GM12865 (cell line): ENCODE results near the gene STMN3.
"Not testable (repeated sequence)": the region's sequence is repeated elsewhere in the genome, so short reads cannot be mapped to it uniquely, and the experiment has no call there.

Experiments used
- DNase-seq: peaks from one replicate; pipeline ENCODE4 v3.0.0; 2010; ENCODE audit warnings: low read depth
- H3K4me3 ChIP-seq: 2 replicates; pipeline ENCODE4 v1.5.1; 2011; ENCODE audit warnings: mild to moderate bottlenecking, low read depth, low read length, control low read depth
- CTCF ChIP-seq: IDR thresholded peaks from 2 replicates; pipeline ENCODE4 v1.5.1; 2011; ENCODE audit warnings: low read length, control low read depth, low read depth, inconsistent platforms; ENCODE audit not compliant: insufficient read depth; ENCODE audit errors: missing control alignments

STMN3 gene

GRCh38 chr20:63672666-63673065 lies 19.4 kb upstream of the STMN3 start:
- TF ChIP-seq CTCF: no peak
- H3K4me3 ChIP-seq: no peak overlapping the region
- DNase-seq: no peak

- not testable (repeated sequence) for DNase-seq, H3K4me3 ChIP-seq
These were observed 18.5 kb upstream of the STMN3 start for GRCh38 chr20:63671695-63672094.

- no peak for DNase-seq
These were observed 15.1 kb upstream of the STMN3 start for GRCh38 chr20:63668351-63668750.

GRCh38 chr20:63667858-63668257 lies 14.6 kb upstream of the STMN3 start:
- TF ChIP-seq CTCF: no peak
- no peak overlapping the region for H3K4me3 ChIP-seq
- DNase-seq: no peak

More at GRCh38 chr20:63668351-63668750, 15.1 kb upstream of the STMN3 start:
- TF ChIP-seq CTCF: no peak
- H3K4me3 ChIP-seq: no peak overlapping the region

GRCh38 chr20:63665708-63666107 lies 12.5 kb upstream of the STMN3 start:
- no peak for TF ChIP-seq CTCF
- no peak overlapping the region for H3K4me3 ChIP-seq
- no peak for DNase-seq

- no peak overlapping the region for H3K4me3 ChIP-seq
- TF ChIP-seq CTCF: no peak
- no peak for DNase-seq
These were observed 11.8 kb upstream of the STMN3 start for GRCh38 chr20:63664861-63665594.

- TF ChIP-seq CTCF: no peak
- DNase-seq: no peak
- H3K4me3 ChIP-seq: no peak overlapping the region
These were observed 11.1 kb upstream of the STMN3 start for GRCh38 chr20:63664143-63664851.
